K562 (cell line): ENCODE data around the gene ARID3B. TPM values are rescaled to one million over a fixed set of nuclear protein-coding genes. Genes with fewer than 3 reads are reported as not detected.

Experiments used
- CXXC5 ChIP-seq: fragments of 250-450 bp; sonication (Bioruptor Pico); IDR thresholded peaks from 2 replicates; pipeline ENCODE4 v1.8.0; 2022; ENCODE audit warnings: inconsistent platforms, mild to moderate bottlenecking, moderate library complexity
- DIDO1 ChIP-seq: fragments of 450-650 bp; IDR thresholded peaks from 2 replicates; pipeline ENCODE4 v1.6.1; 2016; ENCODE audit warnings: low read depth, missing biosample characterization, missing genetic modification characterization
- ETS1 ChIP-seq: conservative IDR thresholded peaks from 2 replicates; pipeline ENCODE4 v1.6.1; 2011; ENCODE audit warnings: low read depth, mild to moderate bottlenecking, low read length; ENCODE audit not compliant: control insufficient read depth
- FOXK1 ChIP-seq: sonication (generic); formaldehyde crosslinking; IDR thresholded peaks from 2 replicates; pipeline ENCODE4 v1.8.0; 2022; ENCODE audit warnings: missing genetic modification reagents, mild to moderate bottlenecking, borderline replicate concordance
- GABPB1 ChIP-seq: sonication (generic); formaldehyde crosslinking; IDR thresholded peaks from 2 replicates; pipeline ENCODE4 v1.8.0; 2022; ENCODE audit warnings: mild to moderate bottlenecking, missing genetic modification reagents
- NR4A1 ChIP-seq, 2 experiments: fragments of 250-450 bp in 1 of 2; fragments of 450-650 bp in 1 of 2; sonication (Bioruptor Pico) in 1 of 2; IDR thresholded peaks; 2 replicates each; pipeline versions ENCODE4 v1.4.0 to v1.6.1; 2016 to 2020; ENCODE audit warnings: mild to moderate bottlenecking in 2 of 2, missing compliant biosample characterization in 1 of 2, missing genetic modification characterization in 1 of 2, moderate library complexity in 1 of 2
- PYGO2 ChIP-seq: fragments of 450-650 bp; IDR thresholded peaks from 2 replicates; pipeline ENCODE4 v1.6.1; 2016; ENCODE audit warnings: mild to moderate bottlenecking, missing genetic modification characterization, moderate library complexity, missing compliant biosample characterization
- RREB1 ChIP-seq: fragments of 250-450 bp; sonication (Bioruptor Pico); IDR thresholded peaks from 2 replicates; pipeline ENCODE4 v1.4.0; 2020
- SUPT5H ChIP-seq: fragments of 450-650 bp; IDR thresholded peaks from 2 replicates; pipeline ENCODE4 v1.6.1; 2016
- THRA ChIP-seq: fragments of 450-650 bp; IDR thresholded peaks from 2 replicates; pipeline ENCODE4 v1.6.1; 2017; ENCODE audit warnings: mild to moderate bottlenecking, moderate library complexity
- VEZF1 ChIP-seq: fragments of 200-800 bp; sonication (Bioruptor generic); IDR thresholded peaks from 2 replicates; pipeline ENCODE4 v1.6.1; 2017; ENCODE audit warnings: missing genetic modification characterization, missing compliant biosample characterization
- ZNF280A ChIP-seq: fragments of 450-650 bp; IDR thresholded peaks from 2 replicates; pipeline ENCODE4 v1.6.1; 2018; ENCODE audit warnings: mild to moderate bottlenecking, low read depth; ENCODE audit not compliant: partially characterized antibody
- ZNF431 ChIP-seq: sonication (generic); formaldehyde crosslinking; IDR thresholded peaks from 2 replicates; pipeline ENCODE4 v1.8.0; 2022; ENCODE audit warnings: mild to moderate bottlenecking, missing genetic modification reagents
- ZNF717 ChIP-seq: fragments of 250-450 bp; sonication (Bioruptor Pico); IDR thresholded peaks from 2 replicates; pipeline ENCODE4 v1.5.0; 2021
- polyA plus RNA-seq, 8 experiments: library from polyadenylated mRNA; depleted of rRNA in 4 of 8; stranded (reverse) in 5 of 8; unstranded in 3 of 8; fragments of >200 nt; fragmentation: Nextera tagmentation in 2 of 8; fragmentation: Illumina TruSeq in 1 of 8; extraction: Ambion mirVana in 2 of 8; extraction: Trizol in 1 of 8; gene quantifications; 2 replicates each; pipeline versions ENCODE4 v1.2.1 to v1.2.3, GENCODE V29; 2011 to 2014; ENCODE audit warnings: inconsistent platforms in 1 of 8, missing spikeins in 1 of 8
- total RNA-seq, 7 experiments: library from RNA; depleted of rRNA in 6 of 7; stranded (reverse); fragments of >200 nt in 6 of 7; fragmentation: Illumina TruSeq in 2 of 7; extraction: Trizol in 2 of 7; gene quantifications; 2 replicates each; pipeline versions ENCODE4 v1.2.1 to v1.2.3, GENCODE V29; 2011 to 2021; ENCODE audit warnings: low replicate concordance in 1 of 7

ARID3B gene
- total and polyA plus RNA-seq, 9 of the 15 experiments (the other 6 are each of a cell fraction or from before 2014, with no cell fraction given) = 0.32 to 15.1 (median 7.1) TPM

- TF ChIP-seq RREB1 (CRISPR knock-in tag) (no peak), ZNF280A (no peak), DIDO1 (tag) (peak; percentile 37; the same call in 1 of the 2 replicates), SUPT5H (peak; percentile 72), CXXC5 (CRISPR knock-in tag) (peak; percentile 94), GABPB1 (CRISPR knock-in tag) (peak; percentile 95), NR4A1 (CRISPR knock-in tag; IDR thresholded peaks at IDR 0.05) (no peak), NR4A1 (tag; IDR thresholded peaks at IDR 0.05) (peak; percentile 42; the same call in 1 of the 2 replicates), FOXK1 (CRISPR knock-in tag) (0 out of 2 replicates have a peak, but pooled peaks have one; percentile 66), VEZF1 (peak; percentile 84), ETS1 (peak; percentile 87), THRA (no peak), PYGO2 (no peak), ZNF717 (no peak), ZNF431 (CRISPR knock-in tag) (no peak)
These were observed 74.7 kb downstream of the ARID3B start, which contains the start of gene CLK3 (continued) for GRCh38 chr15:74615508-74616365.
